Left renal pelvis (tissue), 4 donors: ENCODE data around the gene NUP88. TPM values are rescaled to one million over a fixed set of nuclear protein-coding genes. Genes with fewer than 3 reads are reported as not detected.

Experiments
- DNase-seq, 4 donors: peaks; one replicate each; pipeline ENCODE4 v3.0.0-alpha.2; 2013; ENCODE audit warnings: low read depth in 4 of 4, low spot score in 3 of 4
- polyA plus RNA-seq, 4 donors: library from polyadenylated mRNA; unstranded; fragments of 120-200 nt; gene quantifications; one replicate each; pipeline ENCODE4 v1.2.1, GENCODE V29; 2013; ENCODE audit not compliant: insufficient read length in 4 of 4

Gene NUP88
- polyA plus RNA-seq, 4 donors = 40.6 to 77.7 (median 73.6) TPM

DNA sequence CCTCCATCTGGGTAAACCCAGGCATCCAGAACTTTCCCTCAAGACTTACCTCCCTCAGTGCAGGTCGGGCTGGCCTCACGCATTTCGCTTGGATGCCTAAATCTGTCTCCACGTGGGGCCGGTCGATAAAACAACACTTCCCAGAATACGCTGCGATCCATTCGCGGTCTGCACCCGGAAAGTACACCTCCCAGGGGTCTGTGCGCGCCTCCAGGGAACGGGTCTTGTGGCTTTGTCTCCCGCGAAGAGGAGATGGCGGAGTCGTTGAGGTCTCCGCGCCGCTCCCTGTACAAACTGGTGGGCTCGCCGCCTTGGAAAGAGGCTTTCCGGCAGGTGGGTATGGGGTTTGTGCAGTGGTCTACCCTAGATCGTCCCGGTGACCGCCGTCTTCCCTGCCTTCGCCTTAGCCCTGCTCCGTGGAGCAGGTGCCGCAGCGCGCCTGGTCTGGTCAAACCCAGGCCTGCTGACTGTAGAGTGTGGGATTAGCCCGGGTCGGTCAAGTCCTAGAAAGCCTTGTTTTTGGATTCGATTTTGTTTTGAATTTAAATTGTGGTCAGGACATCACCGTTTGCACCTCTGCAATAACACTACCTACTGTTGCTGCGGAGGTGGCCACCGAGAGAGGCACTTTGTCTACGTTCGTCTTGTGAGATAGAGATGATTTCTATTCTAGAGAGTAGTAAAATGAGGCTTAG lies 644 bp upstream of the NUP88 start, which contains the start of gene RPAIN:
Gene RPAIN (plus strand): TSS at position 224 of the 695 bp plus-strand sequence. CDS start 29 bp downstream, at position 253.
- peak in 3 of 4 donors; percentile 82 to 86 (median 84) for DNase-seq

DNA sequence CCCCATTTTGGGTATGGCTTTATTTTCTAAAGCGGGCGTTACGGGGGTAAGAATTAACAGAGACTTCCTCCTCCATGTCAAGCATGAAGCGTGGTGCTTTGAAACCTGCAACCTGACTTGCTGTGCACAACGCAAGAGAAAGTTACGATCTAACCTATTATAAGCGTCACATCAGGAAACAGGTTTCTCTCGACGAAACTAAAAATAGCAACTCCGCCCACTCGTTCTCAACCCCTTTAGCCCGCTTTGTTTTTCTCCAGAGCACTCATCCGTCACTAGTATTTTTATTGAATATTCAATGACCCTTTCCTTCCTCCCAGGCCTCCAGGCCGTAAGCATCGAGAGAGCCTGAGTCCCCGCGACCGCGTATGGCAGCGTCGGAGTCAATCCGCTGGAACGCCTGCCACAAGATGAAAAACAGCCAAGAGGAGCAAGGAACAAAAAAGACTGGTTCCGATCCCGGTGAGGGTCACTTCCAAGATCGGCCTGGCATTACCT lies 555 bp downstream of the NUP88 start:
- peak; percentile 22 to 56 (median 50) for DNase-seq

DNA sequence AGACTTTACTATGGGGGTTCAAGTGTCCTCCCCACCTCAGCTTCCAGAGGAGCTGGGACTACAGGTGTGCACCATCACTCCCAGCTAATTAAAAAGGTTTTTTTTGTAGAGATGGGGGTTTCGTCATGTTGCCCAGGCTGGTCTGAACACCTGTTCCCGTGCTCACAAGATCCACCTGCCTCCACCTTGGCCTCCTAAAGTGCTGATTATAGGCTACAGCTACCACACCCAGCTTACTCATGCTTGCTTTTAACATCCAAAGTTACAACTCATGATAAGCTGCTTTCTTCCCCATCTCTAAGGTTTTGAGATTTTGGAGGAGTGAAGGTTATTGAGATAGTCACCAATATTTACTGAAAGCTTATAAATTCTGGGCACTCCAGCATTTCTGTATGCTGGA lies 2.6 kb downstream of the NUP88 start:
- no peak for DNase-seq

DNA sequence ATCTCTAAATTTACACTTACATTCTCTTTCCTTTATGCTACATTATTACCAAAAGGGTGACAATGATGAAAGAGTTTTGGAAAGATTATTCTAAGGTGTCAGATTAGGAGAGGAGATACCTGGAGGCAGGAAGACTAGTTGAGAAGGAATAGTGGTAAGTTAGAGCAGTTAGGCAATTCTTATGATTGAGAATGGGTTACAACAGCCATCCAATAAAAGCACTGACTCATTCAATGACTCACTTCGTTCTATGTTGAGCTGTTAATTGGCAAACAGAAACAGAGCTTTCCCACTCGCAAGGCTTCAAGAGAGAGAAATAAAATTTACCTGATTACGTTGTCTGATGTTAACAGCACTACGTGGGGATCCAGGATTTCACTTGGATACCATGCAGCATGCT lies 5.8 kb downstream of the NUP88 start:
- DNase-seq = no peak

DNA sequence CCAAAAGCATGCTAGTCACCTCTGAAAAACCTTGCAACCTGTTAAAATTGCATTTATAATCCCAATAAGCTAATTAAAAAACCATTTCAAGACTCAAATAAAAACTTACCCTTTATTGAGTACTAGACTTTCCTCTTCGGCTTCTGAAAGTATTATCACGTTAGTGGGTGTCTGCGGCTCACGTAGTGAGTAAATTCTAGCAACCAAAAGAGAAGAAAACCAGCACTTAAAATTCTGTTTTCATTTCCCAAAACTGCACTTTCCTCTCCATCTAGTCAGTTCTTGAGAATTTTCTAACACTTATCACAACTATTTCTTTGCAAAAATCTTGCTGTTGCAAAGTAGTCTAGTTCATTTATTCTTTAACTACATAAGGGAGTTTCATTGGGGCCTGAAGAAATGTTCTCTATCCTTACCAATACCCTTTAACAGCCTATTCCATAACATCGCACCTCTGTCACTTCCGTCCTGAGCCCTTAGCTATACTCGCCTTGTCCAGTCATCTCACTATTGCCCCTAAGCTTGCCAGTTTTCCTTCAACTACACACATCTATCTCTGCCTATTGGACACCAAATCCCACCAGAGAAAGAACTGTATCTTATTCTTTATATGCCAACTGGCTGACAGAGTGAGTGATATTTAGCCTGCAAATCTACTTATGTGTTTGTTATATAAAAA lies 8.7 kb downstream of the NUP88 start:
- DNase-seq = no peak

DNA sequence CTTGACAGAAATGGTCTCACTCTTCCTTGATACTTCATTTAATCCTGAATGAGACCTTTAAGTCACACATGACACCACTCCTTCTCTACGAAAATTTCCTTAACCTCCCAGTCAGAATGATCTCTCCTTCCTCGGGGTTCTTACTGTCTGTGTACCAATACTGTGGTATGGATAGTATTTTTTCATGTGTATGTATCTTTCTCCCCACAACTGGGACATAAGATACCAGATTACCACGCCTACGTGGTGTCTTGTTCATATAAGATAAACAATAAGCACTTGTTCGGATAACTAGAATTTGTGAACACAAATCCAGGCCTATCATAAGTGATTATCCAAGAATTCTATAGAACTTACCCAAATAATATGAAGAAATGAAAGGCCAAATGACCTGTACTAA lies 11.3 kb downstream of the NUP88 start:
- no peak for DNase-seq

DNA sequence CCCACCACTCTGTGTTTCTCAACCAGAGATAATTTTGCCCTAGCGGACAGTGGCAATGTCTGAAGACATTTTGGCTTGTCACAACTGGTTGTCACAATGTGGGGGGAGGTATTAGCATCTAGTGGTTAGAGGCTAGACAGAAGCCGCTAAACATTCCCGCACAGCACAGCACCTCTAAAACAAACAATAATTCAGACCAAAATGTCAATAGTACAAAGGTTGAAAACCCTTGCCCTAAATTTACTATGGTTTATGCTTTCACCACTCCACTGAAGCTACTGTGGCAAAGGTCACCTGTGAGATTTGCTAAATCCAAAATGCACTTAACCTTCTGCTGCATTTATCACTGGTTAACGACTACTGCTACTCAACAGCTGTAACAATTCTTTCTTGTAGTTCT lies 14.1 kb downstream of the NUP88 start:
- DNase-seq = no peak

DNA sequence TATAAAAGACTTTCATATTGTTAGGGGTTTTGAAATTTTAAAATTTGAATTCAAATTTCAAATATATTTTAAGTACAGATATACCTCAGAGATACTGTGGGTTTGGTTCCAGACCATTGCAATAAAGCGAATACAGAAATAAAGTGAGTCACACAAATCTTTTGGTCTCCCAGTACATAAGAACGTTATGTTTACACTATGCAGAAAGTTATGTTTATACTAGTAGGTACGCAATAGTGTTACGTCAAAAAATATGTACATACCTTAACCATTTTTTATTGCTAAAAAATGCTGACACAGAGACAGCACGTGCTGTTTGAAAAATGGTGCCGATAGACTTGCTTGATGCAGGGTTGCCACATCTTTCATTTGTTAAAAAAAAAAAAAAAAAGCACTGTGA lies 19.7 kb downstream of the NUP88 start:
- no peak for DNase-seq

DNA sequence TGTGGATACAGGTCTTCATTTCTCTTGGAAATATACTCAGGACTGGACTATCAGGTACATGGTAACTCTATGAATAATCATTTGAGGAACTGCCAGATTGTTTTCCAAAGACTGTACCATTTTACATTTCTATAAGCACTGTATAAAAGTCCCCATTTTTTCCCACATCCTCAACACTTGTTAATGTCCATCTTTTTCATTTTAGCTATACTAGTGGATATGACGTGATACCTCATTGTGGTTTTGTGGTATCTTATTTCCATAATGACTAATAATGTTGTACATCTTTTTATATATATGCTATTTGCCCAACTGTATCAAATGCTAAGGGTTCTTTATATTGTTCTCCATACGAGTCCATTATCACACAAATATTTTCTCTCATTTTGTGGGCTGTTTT lies 22.9 kb downstream of the NUP88 start:
- DNase-seq = no peak

DNA sequence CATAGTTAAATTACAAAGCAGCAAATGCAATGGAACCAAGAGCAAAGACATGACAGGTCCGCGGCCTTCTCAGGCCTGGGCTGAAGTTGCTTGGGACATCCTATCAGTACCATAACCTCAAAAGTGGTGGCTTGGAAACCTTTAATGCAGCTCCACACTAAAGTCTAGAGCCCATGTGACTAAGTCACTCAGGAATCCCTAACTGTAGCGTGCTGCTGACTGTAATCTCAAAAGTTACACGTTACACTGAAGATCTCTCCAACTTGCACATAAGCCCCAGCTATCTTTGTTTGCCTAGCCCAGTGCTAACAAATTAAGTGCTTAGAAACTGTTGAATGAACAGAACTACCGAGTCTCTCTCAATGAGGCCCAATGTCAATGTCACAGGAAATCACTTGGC lies 27.8 kb downstream of the NUP88 start:
- no peak for DNase-seq

DNA sequence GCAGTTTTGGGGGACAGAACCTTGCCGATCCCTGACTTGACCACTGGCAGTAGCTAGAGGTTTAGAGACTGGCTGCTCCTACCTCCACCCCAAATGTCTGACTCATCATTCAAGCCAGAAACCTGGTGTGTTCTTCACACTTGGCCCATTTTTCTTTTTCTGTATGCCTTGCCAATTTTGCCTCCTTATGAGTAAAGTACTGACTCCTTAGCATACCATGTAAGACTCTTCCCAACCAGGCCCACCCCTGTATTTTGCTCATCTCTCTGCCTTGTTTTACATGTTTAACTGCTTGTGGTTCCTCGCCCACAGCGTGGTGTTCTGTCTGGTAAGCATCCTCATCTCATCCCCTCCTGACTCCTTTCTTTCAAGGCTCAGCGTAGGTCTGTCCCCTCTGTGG lies 37.9 kb downstream of the NUP88 start:
- DNase-seq = no peak

DNA sequence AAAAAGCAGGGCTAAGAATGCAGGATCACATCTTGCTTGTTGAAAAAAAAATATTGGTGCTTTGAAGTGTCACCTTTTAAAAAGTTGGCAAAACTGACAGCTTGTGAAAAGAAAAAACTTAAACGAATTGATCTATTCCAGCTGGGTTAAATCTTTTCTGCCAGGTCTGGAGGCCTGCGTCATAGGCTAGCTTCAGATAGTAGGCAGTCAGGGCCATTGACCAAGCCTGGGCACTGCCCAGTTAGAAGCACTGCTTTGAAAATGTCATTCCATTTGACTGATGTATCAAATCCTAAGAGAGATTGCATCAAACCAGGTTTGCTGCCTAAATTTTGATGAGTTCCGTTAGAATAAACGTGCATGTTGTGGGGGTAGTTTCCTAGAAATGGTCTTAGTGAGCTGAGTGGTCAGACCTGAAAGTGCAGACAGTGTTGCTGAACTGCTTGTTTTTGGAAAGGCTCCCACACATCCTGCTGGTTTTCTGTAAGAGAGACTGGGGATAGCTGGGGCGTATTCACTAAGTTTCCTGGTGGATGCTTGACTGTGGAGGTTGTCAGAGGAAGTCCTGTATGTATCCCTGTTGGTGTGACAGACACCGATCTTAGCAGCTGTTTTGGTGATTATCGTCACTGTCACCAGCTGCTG lies 38.8 kb downstream of the NUP88 start:
- DNase-seq = no peak

DNA sequence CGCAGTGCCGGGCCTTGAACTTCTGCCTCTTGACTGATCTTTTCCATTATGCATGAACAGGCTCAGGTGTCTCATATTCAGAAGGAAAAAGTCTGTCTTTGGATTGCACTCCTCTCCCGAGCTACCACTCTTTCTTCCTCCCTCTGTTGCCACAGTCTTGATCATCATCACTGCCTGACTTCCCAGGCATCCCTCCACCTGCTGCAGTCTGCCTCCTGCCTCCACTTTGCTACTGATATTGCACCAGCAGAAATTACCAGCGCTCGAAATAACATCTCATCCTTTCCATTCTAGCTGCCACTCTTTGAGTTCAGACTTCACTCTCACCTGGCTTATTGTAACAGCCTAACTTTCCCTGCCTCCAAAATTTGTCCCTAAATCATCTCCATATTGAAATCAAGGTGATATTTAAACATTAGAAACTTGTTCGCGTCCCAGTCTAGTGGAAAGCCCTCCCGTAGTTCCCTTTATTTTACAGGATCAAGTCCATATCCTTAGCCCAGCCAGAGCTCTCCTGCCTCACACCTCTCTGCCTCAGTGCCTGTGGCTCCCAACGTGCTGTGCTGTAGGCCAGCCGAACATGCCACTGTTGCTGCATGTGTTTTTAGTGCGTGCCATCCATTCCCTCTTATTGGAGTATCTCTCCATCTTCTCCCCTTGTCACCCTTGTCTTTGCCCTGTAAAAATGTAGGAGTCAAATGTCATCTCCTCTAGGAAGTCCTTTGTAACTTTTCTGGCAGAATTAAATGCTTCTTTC lies 39.9 kb downstream of the NUP88 start:
- no peak for DNase-seq

DNA sequence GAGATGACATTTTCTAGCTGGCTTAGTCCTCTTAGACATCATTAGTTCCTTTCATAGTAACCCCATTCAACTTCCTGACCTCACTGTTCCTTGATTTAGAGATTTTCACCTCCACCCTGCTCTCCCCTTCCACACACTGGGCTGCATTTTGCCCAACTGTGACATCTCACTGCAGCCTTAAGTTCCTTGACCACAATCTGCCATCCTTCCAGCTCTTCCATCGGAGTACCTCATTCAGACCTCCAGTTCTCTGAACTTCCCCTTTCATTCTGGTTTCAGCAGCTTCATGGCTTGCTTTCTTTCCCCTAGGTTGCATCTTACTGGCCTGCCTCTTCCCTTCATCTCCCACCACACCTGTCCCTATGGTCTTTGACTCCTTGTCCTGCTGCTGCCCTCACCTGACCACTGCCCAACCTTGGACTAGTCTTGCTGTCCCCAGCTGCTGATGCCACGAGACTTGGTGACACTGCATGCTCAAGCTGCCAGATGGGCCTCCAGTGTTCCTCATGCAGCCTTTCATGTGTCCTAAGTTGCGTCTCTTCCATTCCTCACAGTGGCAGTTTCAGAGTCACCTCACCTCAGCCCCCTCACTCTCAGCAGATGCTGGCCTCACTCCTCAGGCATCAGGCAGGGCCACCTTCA lies 40.8 kb downstream of the NUP88 start:
- no peak for DNase-seq

DNA sequence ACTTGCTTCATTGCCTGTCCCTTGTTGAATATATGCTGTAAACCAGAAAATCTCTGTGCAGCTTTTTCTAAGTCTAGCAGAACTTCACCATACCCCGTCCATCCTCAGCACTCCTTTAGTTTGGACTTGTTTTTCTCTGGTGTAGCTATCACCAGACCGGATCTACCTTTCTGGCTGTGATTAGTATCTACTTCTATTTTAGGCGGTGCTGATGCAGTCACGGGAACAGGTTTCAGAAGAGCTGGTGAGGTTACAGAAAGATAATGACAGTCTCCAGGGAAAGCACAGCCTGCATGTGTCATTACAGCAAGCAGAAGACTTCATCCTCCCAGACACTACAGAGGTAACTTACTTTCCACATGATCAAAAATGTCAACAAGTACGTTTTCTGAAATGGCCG lies 46.4 kb downstream of the NUP88 start:
- no peak for DNase-seq

DNA sequence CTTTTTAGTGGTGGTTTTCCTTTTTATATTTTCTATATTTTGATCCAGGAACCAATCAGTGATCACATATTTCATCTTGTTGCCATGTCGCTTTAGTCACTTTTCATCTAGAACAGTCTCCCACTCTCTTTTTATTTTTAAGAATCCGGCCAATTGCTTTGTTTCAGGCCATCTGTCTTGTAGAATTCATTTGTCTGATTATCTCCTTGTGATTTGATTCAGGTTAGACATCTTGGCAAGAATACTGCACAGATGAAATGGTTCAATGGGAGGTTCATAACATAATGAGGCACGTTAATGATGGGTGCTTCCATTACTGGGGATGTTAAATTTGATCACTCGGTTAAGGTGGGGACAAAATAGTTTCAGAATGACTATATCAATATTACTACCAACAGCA lies 49.1 kb downstream of the NUP88 start:
- no peak for DNase-seq

DNA sequence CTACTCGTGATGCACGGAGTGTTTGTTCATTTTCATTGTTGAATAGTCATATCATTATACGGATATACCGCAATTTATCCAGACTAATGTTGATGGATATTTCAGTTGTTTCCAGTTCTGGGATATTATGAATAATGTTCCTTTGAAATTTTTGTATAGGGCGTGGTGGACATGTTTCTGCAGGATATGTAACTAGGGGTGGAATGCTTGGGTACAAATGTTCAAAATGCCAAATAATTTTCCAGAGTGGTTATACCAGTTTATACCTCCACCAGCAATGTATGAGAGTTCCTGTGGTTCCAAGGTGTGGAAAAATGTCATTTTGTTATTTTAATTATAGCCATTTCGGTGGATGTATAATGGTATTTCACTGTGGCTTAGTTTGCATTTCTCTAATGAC lies 53.6 kb downstream of the NUP88 start:
- no peak for DNase-seq

DNA sequence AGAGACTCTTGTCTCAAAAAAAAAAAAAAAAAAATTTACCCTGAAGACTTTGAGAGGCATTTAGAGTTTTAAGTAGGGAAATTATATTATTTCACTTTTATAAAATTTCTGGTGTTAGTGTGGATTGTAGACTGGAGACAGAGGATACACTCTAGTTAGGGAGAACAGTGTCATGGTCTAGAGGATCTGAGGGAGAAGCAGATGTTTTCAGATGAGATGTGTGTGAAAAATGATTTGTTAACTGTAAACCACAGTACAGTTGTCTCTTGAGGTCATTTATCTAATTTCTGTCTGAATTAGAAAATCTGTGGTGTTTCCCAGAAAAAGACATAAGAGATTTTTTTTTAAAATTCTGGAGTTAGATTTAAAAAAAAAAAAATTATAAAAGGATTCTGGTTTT lies 54.8 kb downstream of the NUP88 start:
- no peak for DNase-seq

DNA sequence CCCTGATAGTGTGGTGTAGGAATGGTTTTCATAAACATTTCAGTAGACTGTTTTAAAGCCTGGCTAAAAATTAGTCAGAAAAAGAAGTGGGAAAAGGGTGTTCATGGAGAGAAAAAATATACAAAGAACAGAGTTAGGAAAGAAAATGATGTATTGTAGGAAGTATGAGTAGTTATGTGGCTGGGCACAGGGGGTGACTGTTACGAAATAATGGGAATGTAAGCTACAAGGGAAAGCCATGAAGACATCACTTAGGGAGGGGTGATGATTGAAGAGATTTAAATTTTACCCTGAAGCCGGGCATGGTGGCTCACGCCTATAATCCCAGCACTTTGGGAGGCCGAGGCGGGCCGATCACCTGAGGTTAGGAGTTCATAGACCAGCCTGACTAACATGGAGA lies 55.3 kb downstream of the NUP88 start:
- DNase-seq = no peak

DNA sequence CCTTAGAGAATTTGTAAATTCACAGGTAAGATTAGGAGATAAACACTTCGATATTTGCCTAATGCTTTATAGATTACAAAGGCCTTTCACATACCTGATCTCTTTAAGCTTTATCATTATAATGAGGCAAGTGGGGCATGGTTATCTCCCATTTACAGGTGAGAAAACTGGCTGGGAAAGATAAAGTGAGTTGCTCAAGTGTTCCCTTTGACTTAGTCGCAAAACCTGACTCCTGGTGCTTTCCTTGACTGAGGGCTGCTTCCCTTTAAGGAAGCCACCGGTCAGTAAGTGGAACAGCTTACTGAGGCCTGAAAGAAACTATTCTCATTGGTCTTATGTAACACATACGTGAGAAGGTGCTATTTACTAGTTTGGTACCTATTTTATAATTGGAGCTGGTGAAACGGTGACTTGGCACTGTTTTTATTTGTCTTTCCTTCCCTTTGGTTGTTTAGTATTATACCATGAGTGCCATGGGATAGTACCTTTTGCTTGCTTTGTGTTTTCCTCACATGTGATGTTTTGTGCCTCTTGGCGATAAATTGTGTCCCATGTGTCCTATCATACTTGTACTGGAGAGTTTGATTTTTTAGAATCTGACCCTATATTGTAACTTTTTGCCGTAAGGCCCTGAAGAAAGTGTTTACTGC lies 57.2 kb downstream of the NUP88 start:
- DNase-seq = no peak
